HG03460 (cell line): ENCODE measurements around the gene COL6A2.
"Not testable (repeated sequence)": the region's sequence is repeated elsewhere in the genome, so short reads cannot be mapped to it uniquely, and the experiment has no call there.

Experiments
- ATAC-seq: cut with Tn5 transposase; IDR thresholded peaks from one replicate; pipeline ENCODE4 v1.9.1; 2021; ENCODE audit not compliant: unreplicated experiment

COL6A2 gene

GRCh38 chr21:46060596-46061061 is 37.3 kb upstream of the COL6A2 start:
- ATAC-seq: no peak

GRCh38 chr21:46061063-46061462 is 36.8 kb upstream of the COL6A2 start:
- no peak for ATAC-seq

GRCh38 chr21:46061518-46061917 is 36.4 kb upstream of the COL6A2 start:
- ATAC-seq: no peak

GRCh38 chr21:46061950-46062349 is 36.0 kb upstream of the COL6A2 start:
- ATAC-seq: no peak

- no peak for ATAC-seq
These were observed 35.3 kb upstream of the COL6A2 start for GRCh38 chr21:46062471-46063211.

GRCh38 chr21:46063227-46063626 is 34.7 kb upstream of the COL6A2 start:
- ATAC-seq: no peak

GRCh38 chr21:46063734-46064680 is 33.9 kb upstream of the COL6A2 start:
- no peak for ATAC-seq

- no peak for ATAC-seq
These were observed 33.1 kb upstream of the COL6A2 start for GRCh38 chr21:46064870-46065214.

GRCh38 chr21:46065215-46065913 is 32.5 kb upstream of the COL6A2 start:
- no peak for ATAC-seq

- ATAC-seq: no peak
These were observed 31.9 kb upstream of the COL6A2 start for GRCh38 chr21:46065914-46066551.

- ATAC-seq: no peak
These were observed 31.2 kb upstream of the COL6A2 start for GRCh38 chr21:46066591-46067331.

- ATAC-seq: no peak
These were observed 30.3 kb upstream of the COL6A2 start for GRCh38 chr21:46067505-46068201.

GRCh38 chr21:46068516-46069079 is 29.3 kb upstream of the COL6A2 start:
- no peak for ATAC-seq

- ATAC-seq: no peak
These were observed 28.7 kb upstream of the COL6A2 start for GRCh38 chr21:46069166-46069565.

GRCh38 chr21:46069719-46070279 is 28.1 kb upstream of the COL6A2 start:
- no peak for ATAC-seq

GRCh38 chr21:46071082-46071481 is 26.8 kb upstream of the COL6A2 start:
- ATAC-seq: no peak

- ATAC-seq: not testable (repeated sequence)
These were observed 21.2 kb upstream of the COL6A2 start for GRCh38 chr21:46076724-46077123.

- no peak for ATAC-seq
These were observed 20.2 kb upstream of the COL6A2 start for GRCh38 chr21:46077674-46078101.
